Measurements from ENCODE around the gene SUB1.

DNA sequence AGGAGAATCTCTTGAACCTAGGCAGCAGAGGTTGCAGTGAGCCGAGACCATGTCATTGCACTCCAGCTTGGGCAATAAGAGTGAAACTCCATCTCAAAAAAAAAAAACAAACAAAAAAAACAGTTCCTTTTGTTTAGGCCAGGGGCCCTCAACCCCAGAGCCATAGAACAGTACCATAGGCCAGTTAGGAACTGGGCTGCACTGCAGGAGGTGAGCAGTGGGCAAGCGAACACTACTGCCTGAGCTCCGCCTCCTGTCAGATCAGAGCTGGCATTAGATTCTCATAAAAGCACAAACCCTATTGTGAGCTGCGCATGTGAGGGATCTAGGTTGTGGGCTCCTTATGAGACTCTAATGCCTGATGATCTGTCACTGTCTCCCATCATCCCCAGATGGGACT lies 49.1 kb upstream of the SUB1 start:
- TF ChIP-seq, protein P1, sequence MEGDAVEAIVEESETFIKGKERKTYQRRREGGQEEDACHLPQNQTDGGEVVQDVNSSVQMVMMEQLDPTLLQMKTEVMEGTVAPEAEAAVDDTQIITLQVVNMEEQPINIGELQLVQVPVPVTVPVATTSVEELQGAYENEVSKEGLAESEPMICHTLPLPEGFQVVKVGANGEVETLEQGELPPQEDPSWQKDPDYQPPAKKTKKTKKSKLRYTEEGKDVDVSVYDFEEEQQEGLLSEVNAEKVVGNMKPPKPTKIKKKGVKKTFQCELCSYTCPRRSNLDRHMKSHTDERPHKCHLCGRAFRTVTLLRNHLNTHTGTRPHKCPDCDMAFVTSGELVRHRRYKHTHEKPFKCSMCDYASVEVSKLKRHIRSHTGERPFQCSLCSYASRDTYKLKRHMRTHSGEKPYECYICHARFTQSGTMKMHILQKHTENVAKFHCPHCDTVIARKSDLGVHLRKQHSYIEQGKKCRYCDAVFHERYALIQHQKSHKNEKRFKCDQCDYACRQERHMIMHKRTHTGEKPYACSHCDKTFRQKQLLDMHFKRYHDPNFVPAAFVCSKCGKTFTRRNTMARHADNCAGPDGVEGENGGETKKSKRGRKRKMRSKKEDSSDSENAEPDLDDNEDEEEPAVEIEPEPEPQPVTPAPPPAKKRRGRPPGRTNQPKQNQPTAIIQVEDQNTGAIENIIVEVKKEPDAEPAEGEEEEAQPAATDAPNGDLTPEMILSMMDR (IDR thresholded peaks at IDR 0.05): no peak
- TF ChIP-seq POLR2A (IDR thresholded peaks at IDR 0.05): no peak
